GM19324 (cell line): ENCODE data around the gene SLC26A8.
A peak's percentile ranks its signal among the peaks of the same experiment; 100 is the strongest.
"Not testable (repeated sequence)": the region's sequence is repeated elsewhere in the genome, so short reads cannot be mapped to it uniquely, and the experiment has no call there.

Experiments used
- ATAC-seq: cut with Tn5 transposase; IDR thresholded peaks from one replicate; pipeline ENCODE4 v1.9.1; 2021; ENCODE audit warnings: mild to moderate bottlenecking, moderate library complexity; ENCODE audit not compliant: unreplicated experiment, low FRiP score

Gene SLC26A8

DNA sequence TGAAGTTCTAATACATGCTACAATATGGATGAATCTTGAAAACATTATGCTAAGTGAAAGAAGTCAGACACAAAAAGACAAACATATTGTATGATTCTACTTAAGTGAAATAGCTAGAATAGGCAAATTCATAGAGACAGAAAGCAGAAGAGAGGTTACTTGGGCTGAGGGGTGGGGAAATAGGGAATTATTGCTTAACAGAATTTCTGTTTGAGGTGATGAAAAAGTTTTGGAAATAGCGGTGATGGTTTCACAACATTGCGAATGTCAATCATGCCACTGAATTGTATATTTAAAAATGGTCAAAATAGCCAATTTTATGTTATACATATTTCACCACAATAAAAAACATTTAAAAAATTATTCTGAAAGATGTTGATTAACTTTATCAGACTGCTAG, 6.1 kb downstream of the SLC26A8 start:
- no peak for ATAC-seq

DNA sequence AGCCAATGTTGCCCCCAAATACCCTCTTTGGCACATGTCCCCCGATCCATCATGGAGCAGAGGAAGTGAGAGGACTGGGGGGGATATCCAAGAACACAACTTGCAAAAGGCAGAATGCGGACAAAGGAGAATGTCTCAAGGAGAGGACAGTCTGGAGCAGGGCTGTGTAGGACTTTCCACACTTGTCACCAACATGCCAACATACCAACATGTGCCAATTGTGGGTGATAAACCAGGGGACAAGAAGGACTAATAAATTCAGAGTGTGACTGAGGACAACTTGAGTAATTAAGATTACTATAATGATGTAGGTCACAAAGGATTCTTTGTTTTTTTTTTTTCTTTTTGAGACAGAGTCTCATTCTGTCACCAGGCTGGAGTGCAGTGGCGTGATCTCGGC, 8.8 kb downstream of the SLC26A8 start:
- no peak for ATAC-seq

GRCh38 chr6:36000451-36000850, 24.0 kb downstream of the SLC26A8 start:
- ATAC-seq, result no peak

DNA sequence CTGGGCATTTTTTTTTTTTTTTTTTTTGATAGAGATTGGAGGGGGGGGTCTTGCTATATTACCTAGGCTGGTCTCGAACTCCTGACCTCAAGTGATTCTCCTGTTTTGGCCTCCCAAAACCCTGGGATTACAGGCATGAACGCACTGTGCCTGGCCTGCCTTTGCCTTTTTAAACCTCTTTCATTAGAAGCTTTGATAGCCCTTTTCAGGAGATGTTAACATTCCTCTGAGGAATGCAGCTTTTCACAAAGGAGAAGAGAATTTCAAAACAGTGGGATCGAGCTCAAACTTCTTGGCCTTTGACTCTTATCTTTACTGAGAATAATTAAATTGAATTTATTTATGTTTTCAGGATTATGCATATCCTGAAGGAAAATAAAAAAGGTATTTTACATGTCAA, 31.3 kb downstream of the SLC26A8 start:
- no peak for ATAC-seq

DNA sequence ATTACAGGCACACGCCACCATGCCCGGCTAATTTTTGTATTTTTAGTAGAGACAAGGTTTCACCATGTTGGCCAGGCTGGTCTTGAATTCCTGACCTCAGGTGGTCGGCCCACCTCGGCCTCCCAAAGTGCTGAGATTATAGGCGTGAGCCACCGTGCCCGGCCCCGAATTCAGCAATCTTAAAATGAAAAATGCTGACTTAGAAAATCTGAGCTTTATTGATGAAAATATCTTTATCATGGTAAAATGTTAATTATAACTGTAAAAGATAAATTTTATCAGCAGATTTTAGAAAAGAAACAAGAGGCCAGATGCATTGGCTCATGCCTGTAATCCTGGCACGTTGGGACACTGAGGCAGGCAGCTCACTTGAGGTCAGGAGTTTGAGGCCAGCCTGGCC, 36.4 kb downstream of the SLC26A8 start:
- not testable (repeated sequence) for ATAC-seq

DNA sequence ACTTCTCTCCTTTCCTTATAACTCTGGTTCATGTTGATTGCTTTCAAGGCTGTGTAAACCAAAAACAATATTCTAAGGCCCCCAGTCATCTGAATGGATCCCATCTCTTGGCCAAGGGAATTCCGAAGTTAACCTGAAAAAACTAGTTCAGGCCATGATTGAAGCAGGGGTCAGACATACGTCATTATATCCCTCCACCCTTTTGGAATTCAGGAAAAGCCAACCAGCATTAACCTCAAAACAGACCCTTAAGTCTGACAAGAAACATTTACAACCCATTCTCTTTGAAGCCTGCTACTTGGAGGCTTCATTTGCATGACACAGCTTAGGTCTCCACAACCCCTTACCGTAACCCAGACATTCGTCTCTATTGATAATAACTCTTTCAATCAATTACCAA, 39.7 kb downstream of the SLC26A8 start:
- ATAC-seq, result no peak

GRCh38 chr6:35980991-35981645, 43.3 kb downstream of the SLC26A8 start:
- ATAC-seq, result no peak

DNA sequence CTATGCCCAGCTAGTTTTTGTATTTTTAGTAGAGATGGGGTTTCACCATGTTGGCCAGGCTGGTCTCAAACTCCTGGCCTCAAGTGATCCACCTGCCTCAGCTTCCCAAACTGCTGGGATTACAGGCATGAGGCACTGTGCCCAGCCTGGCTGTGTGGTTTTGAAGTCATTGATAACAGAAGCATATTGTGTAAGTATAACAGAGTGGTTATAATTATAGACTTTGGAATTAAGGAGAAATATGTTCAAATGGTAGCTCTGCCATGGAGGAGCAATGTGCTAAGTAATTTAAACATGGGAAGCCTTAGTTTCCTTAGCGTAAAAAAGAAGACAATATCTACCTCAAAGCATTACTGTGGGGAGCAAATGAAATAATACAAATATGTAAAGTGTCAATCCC, 44.3 kb downstream of the SLC26A8 start:
- not testable (repeated sequence) for ATAC-seq

- no peak for ATAC-seq
Measured at GRCh38 chr6:35977308-35977707, 47.1 kb downstream of the SLC26A8 start.

DNA sequence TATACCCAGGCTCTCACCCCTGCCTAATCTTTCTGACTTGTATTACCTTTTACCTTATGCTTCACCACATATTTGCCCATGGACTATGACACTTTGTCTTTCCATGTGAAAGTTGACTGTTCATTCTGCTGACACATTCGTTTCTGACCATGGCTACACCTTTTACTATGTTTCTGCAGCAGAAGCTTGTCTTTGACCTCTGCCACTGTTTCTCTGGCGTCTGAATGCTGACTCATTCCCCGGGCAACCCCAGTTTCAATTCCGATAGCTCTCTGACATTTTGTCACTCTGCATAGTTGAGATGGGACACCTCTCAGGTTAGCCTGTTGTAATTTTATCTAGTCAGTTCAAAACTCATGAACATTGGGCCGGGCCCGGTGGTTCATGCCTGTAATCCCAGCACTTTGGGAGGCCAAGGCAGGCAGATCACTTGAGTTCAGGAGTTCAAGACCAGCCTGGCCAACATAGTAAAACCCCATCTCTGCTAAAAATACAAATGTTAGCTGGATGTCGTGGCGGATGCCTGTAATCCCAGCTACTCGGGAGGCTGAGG, 50.7 kb downstream of the SLC26A8 start:
- peak; percentile 53 for ATAC-seq

GRCh38 chr6:35972471-35973367, 51.7 kb downstream of the SLC26A8 start:
- no peak for ATAC-seq

- no peak for ATAC-seq
Measured at GRCh38 chr6:35970181-35970580, 54.3 kb downstream of the SLC26A8 start.

- no peak for ATAC-seq
Measured at GRCh38 chr6:35969646-35970045, 54.8 kb downstream of the SLC26A8 start.

DNA sequence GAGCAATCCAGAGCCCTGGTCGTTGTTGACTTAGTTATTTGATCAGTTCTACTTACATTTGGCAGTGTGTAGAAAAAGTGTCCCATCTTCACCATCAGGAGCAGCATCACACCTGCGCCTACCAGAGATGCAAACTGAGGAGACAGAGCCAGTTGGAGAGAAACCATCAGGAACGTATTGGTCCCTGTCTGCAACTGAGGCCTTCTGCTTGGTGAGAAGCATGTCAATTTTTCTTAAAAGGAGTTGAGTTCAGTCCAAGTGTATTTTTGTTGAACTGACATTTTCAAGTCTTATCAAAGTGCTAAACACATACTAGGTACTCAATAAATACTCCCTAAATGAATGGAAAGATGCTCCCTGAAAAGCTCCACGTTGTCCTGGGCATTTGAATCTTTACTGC, 55.6 kb downstream of the SLC26A8 start:
- no peak for ATAC-seq

- no peak for ATAC-seq
Measured at GRCh38 chr6:35967076-35967774, 57.2 kb downstream of the SLC26A8 start.

DNA sequence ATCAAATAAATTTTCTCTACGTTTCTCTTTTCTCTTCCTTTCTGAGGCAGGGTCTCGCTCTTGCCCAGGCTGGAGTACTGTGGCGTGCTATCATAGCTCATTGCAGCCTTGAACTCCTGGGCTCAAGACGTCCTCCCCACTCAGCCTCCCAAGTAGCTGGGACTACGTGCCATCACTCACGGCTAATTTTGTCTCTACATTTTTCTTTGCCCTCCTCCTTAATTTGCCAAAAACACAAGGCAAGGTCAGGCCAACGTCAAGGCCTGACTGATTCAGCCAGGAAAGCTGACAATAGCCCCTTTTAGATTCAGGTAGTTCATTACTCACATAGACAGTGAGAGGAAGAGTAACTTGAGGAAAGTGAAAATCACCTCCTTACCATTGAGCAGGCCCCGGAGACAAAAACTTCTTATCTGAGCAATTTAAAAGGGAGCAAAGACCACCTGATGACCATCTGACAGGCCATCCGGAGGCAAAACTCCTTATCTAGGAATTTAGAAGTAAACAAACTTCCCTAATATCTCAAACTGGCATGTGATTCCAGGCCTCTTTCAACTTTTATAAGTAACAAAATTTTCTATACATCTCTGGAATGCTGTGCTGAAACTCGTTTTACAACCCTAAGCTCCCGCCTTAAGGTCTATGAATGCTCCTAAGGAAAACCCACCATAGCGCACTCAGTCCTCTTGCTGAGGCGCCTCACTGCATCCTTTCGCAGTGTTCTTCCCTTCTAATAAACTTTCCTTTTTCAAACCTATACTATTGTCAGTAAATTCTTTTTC, 61.5 kb downstream of the SLC26A8 start:
- ATAC-seq, result no peak

GRCh38 chr6:35960187-35960586, 64.3 kb downstream of the SLC26A8 start:
- no peak for ATAC-seq

GRCh38 chr6:35955970-35956369, 68.5 kb downstream of the SLC26A8 start:
- ATAC-seq, result no peak

DNA sequence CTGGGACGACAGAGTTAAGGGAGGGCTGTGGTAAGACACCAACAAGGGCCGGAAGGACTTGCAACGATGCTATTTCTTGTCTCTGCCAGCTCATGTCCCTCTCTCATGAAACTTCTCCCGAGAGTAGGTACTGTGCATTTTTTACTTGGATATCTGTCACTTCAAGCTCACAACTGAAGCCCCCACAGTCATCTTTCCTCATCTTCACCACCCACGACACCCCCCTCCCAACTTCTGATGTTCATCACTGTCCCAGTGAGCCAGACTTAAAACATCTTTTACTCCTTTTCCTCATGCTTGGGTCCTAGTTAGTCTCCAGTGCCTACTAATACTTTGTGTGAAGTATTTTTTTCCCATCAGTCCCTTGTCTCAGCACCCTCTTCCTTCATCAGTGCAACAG, 68.9 kb downstream of the SLC26A8 start:
- no peak for ATAC-seq

GRCh38 chr6:35955071-35955470, 69.4 kb downstream of the SLC26A8 start:
- ATAC-seq, result no peak
